Adrenal gland (tissue), 12 donors: ENCODE measurements around the gene INSYN1. TPM values are rescaled to one million over a fixed set of nuclear protein-coding genes. Genes with fewer than 3 reads are reported as not detected.
A peak's percentile ranks its signal among the peaks of the same experiment; 100 is the strongest.

Experiments
- DNase-seq, 7 donors: peaks; one replicate each; pipeline ENCODE4 v3.0.0-alpha.2; 2019 to 2020
- H3K27ac ChIP-seq, 5 donors: fragments of 200-600 bp; sonication (generic) in 4 of 5; 1 replicate in 3 of 5; 2 replicates in 2 of 5; pipeline versions ENCODE4 v1.5.1 to v1.8.0; 2016 to 2020; ENCODE audit warnings: mild to moderate bottlenecking in 1 of 5
- H3K27me3 ChIP-seq: fragments of 200-600 bp; 2 replicates; pipeline ENCODE4 v1.8.0; 2021
- H3K36me3 ChIP-seq, 2 donors: fragments of 200-600 bp; replicated peaks in 1 of 2; 1 replicate in 1 of 2; 2 replicates in 1 of 2; pipeline versions ENCODE4 v1.5.1 to v1.8.0; 2018 to 2022
- H3K4me1 ChIP-seq, 2 donors: fragments of 200-600 bp; replicated peaks in 1 of 2; 1 replicate in 1 of 2; 2 replicates in 1 of 2; pipeline versions ENCODE4 v1.5.1 to v1.8.0; 2018 to 2021
- H3K4me3 ChIP-seq, 4 donors: fragments of 200-600 bp; sonication (generic) in 3 of 4; one replicate each; pipeline ENCODE4 v1.5.1; 2016 to 2018
- H3K9me3 ChIP-seq, 3 donors: fragments of 200-600 bp; sonication (generic) in 1 of 3; replicated peaks in 1 of 3; 1 replicate in 2 of 3; 2 replicates in 1 of 3; pipeline versions ENCODE4 v1.5.1 to v1.8.0; 2016 to 2021
- POLR2A ChIP-seq, 2 donors: fragments of 450-650 bp; IDR thresholded peaks; one replicate each; pipeline ENCODE4 v1.6.1; 2017; ENCODE audit warnings: antibody characterized with exemption in 2 of 2, mild to moderate bottlenecking in 2 of 2, moderate library complexity in 1 of 2
- WGBS, 4 donors: extraction: QIAGEN DNeasy Blood & Tissue Kit in 2 of 4; methylation state at CpG; one replicate each; pipeline versions ENCODE4 v1.1.5 to v1.1.7; 2013 to 2017; 5-methylcytosine and 5-hydroxymethylcytosine counted together
- intact Hi-C, 2 donors: fragments of 100-400 bp; cut with DNase I; formaldehyde crosslinking; loops; one replicate each; pipeline versions ENCODE4 v1.14.1 to v1.15.0; 2022 to 2023
- polyA plus RNA-seq, 3 donors: library from polyadenylated mRNA; stranded (reverse); fragments of 200-250 nt in 2 of 3; fragments of 350-450 nt in 1 of 3; fragmentation: Illumina TruSeq in 1 of 3; extraction: RNeasy Lipid Tissue Mini Kit (QIAGEN cat#74804) in 1 of 3; gene quantifications; one replicate each; pipeline ENCODE4 v1.2.3, GENCODE V29; 2013 to 2014
- total RNA-seq, 9 donors: library from RNA; depleted of rRNA in 4 of 9; stranded (reverse); fragments of >200 nt in 4 of 9; fragments of 120-200 nt in 1 of 9; fragmentation: NEBNext Ultra II Directional in 1 of 9; extraction: Animal tissue kit (Norgen Biotek cat#: 25700) in 1 of 9; gene quantifications; one replicate each; pipeline versions ENCODE4 v1.1.0 to v1.2.4, GENCODE V29; 2013 to 2023
- TF ChIP-seq, protein P1 (sequence below), 6 experiments: fragments of 450-650 bp in 4 of 6; fragments of 200-600 bp in 2 of 6; sonication (generic) in 1 of 6; IDR thresholded peaks; 1 replicate in 5 of 6; 2 replicates in 1 of 6; pipeline versions ENCODE4 v1.5.1 to v1.8.0; 2016 to 2021; ENCODE audit warnings: antibody characterized with exemption in 6 of 6, mild to moderate bottlenecking in 2 of 6, moderate library complexity in 1 of 6
- donor health status: healthy with polysubstance abuse.
- donor health status: Bipolar disorder and iron deficiency.
- donor health status: DM: yes; HTN: yes; CAD: no.
- donor health status: DM: no; HTN: no; CAD: no.
- donor health status: DM: no; HTN: no; CAD: no.
- donor health status: DM: yes; HTN: yes; CAD: no.

The INSYN1 gene
- total and polyA plus RNA-seq, 12 donors: 0.68 to 19.5 (median 3.7) TPM

DNA sequence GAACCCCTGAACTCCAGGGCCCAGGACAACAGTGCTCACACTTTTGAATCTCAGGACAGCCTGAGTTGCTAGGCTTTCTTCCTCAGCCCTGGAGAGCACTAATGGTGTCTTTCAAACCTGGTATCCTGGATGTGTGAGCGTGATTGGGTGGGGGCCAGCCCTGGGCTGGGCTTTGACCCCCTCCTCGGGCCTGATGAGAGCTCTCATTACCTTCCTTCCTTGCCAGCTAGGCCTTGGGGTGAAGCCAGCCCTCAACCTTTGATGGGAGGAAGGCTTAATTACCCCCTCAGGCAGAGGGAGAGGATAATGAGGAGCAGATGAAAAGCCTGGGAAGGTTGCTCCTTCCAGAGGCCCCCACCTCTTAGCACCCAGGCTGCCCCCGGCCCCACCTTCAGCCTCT, 31.1 kb upstream of the INSYN1 start:
- no peak for DNase-seq
- Histone ChIP-seq H3K9me3 (no peaks in the 10 kb centered on the region), H3K36me3 (no peaks in the 10 kb centered on the region), H3K27me3 (no peaks in the 10 kb centered on the region), H3K27ac (no peak overlapping the region), H3K4me3 (no peak overlapping the region), H3K4me1 (no peaks in the 10 kb centered on the region)
- intact Hi-C loops: no loop called here
- WGBS, 4 donors: 71 to 100% (median 83%) methylated on average over 1 to 3 of the region's 3 CpGs
- no peak for TF ChIP-seq POLR2A (IDR thresholded peaks at IDR 0.05)
- TF ChIP-seq, protein P1, sequence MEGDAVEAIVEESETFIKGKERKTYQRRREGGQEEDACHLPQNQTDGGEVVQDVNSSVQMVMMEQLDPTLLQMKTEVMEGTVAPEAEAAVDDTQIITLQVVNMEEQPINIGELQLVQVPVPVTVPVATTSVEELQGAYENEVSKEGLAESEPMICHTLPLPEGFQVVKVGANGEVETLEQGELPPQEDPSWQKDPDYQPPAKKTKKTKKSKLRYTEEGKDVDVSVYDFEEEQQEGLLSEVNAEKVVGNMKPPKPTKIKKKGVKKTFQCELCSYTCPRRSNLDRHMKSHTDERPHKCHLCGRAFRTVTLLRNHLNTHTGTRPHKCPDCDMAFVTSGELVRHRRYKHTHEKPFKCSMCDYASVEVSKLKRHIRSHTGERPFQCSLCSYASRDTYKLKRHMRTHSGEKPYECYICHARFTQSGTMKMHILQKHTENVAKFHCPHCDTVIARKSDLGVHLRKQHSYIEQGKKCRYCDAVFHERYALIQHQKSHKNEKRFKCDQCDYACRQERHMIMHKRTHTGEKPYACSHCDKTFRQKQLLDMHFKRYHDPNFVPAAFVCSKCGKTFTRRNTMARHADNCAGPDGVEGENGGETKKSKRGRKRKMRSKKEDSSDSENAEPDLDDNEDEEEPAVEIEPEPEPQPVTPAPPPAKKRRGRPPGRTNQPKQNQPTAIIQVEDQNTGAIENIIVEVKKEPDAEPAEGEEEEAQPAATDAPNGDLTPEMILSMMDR (IDR thresholded peaks at IDR 0.05): no peak

DNA sequence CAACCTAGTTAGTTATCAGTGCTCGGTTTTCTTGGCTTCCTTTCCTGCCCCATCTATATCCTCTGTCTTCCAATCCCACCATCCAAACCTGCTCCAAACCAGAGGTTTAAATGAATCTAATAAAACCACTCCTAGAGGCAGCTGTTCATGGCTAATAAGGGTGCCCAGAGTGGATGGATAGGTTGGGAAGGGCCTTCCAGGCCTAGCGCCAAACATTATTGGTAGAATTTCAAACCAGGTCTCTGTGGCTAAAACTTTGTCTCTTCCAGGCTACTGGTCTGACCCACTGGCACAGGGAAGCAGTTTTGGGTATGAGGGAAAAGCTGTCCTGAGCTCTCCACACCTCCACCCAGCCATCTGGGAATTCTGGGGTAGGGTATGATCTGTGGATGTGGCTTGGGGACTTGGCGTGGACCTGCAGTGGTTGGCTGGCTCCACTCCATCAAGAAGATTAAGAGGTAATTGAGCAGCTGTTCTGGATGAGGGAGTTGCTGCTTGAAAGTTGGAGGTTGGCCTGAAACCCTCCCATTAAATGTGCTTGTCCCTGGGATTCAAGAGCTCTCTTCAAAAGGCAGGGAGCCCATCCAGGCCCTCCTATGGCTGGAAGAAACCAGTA, 29.3 kb upstream of the INSYN1 start:
- Histone ChIP-seq H3K9me3 (no peaks in the 10 kb centered on the region), H3K27ac (no peak overlapping the region), H3K27me3 (no peaks in the 10 kb centered on the region), H3K4me1 (no peaks in the 10 kb centered on the region), H3K4me3 (no peak overlapping the region), H3K36me3 (no peaks in the 10 kb centered on the region)
- 80 to 92% (median 89%) methylated on average over 2 to 3 of the region's 3 CpGs for WGBS, 4 donors
- intact Hi-C loops: no loop called here
- TF ChIP-seq, protein P1 (IDR thresholded peaks at IDR 0.05): no peak
- no peak for TF ChIP-seq POLR2A (IDR thresholded peaks at IDR 0.05)
- no peak for DNase-seq

DNA sequence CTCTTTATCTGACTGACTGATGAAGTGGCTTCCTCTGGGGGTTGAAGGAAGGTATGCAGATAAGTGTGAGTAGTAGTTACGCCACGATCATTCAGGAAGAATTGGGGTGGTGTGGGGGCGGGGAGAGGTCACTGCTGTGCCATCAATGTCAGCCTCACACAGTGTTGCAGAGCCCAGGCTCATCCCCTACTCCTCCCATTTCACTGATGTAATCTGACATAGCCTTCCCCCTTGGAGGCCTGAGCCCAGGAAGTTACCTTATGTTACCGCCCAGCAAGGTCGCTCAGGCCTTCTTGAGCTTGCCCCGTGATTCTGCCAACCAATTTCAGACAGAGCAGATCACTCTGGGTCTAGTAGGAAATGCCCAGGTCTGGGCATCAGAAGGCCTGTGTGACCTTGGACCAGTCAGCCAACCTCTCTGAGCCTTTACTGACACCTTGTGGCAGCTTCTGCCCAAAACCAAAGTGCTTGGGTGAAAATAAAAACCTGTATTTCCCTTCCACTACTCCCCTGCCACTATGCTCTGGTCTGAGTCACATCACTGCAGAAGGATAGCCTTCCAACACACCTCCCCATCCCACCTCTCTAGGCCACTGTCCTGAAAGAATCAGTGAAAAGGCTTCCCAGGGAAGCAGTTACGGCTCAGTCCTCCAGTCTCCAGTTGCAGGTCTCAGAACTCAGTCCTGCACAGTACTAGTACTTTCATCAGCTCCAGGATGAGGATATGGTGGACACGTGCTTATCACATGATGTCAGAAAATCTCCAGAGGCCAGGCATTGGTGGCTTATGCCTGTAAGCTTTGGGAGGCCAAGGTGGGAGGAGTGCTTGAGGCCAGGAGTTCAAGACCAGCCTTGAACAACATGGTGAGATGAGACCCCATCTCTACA, 28.1 kb upstream of the INSYN1 start:
- no peaks in the 10 kb centered on the region for H3K4me1 ChIP-seq
- WGBS, 4 donors: 41 to 55% (median 50%) methylated on average over 7 to 8 of the region's 8 CpGs
- intact Hi-C loops: no loop called here
- TF ChIP-seq POLR2A (IDR thresholded peaks at IDR 0.05): no peak
- TF ChIP-seq, protein P1 (IDR thresholded peaks at IDR 0.05): peak; percentile 20 to 50 (median 48)
- H3K4me3 ChIP-seq: no peak overlapping the region
- no peaks in the 10 kb centered on the region for H3K36me3 ChIP-seq
- no peaks in the 10 kb centered on the region for H3K27me3 ChIP-seq
- peak; percentile 45 to 73 (median 64) for DNase-seq
- H3K9me3 ChIP-seq: no peaks in the 10 kb centered on the region
- H3K27ac ChIP-seq: no peak overlapping the region

DNA sequence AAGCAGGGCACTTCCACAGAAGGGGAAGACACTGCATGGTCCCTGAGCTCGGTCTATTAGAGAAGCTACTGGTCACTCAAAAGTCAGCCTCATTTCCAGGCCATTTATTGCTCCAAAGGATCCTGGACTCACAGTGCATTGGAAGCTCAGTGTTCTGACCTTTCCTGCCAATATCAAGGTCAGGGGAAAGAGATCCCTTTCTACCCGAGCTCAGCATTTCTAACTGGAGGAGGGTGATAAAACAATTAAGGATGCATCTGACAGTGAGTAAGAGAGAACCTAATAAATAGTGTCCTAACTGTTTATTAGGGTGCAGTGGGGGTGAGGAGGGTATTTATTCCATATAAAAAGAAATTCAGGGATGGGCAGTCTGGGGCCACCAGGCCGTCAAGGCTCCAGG, 26.8 kb upstream of the INSYN1 start:
- no peak for DNase-seq
- TF ChIP-seq, protein P1 (IDR thresholded peaks at IDR 0.05): no peak
- no peak for TF ChIP-seq POLR2A (IDR thresholded peaks at IDR 0.05)
- Histone ChIP-seq H3K9me3 (no peaks in the 10 kb centered on the region), H3K4me1 (no peaks in the 10 kb centered on the region), H3K4me3 (no peak overlapping the region), H3K27me3 (no peaks in the 10 kb centered on the region), H3K36me3 (no peaks in the 10 kb centered on the region), H3K27ac (no peak overlapping the region)
- 73 to 90% (median 84%) methylated on average over 3 of the region's 3 CpGs for WGBS, 4 donors
- intact Hi-C loops: no loop called here
